ENCODE measurements around the gene C11orf98. TPM values are rescaled to one million over a fixed set of nuclear protein-coding genes. Genes with fewer than 3 reads are reported as not detected.
A peak's percentile ranks its signal among the peaks of the same experiment; 100 is the strongest.

The C11orf98 gene
- total RNA-seq, 1 experiment from 2014 or later, result 141 TPM

DNA sequence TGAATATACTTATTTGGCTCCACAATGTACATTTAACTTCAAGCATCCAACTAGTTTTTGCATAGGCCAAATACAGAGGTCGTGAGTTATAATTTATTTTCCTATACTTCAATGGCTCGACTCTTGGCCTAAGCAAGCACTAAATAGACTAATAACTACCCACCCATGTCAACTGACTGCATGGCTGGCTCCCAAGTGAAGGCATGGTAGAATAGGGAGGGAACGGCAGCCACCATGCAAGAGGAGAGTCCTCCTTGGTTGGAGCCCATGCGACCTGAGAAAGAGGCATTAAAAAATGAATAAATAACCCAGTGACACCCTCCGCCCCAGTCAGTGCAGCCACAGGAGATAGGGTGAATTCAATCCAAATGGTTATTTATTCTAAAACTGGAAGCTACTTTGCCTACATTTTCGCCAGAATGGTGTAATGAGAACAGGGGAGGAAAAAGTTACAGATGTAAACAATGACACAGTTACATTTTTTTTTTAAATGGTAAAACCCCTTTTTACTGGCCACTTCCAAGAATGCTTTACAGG is 47.3 kb upstream of the C11orf98 start:
- no peaks in the 10 kb centered on the region for H3K27me3 ChIP-seq (replicated peaks; ENCODE audit: insufficient read depth, low read depth, low read length, poor library complexity)
- TF ChIP-seq, protein P1, sequence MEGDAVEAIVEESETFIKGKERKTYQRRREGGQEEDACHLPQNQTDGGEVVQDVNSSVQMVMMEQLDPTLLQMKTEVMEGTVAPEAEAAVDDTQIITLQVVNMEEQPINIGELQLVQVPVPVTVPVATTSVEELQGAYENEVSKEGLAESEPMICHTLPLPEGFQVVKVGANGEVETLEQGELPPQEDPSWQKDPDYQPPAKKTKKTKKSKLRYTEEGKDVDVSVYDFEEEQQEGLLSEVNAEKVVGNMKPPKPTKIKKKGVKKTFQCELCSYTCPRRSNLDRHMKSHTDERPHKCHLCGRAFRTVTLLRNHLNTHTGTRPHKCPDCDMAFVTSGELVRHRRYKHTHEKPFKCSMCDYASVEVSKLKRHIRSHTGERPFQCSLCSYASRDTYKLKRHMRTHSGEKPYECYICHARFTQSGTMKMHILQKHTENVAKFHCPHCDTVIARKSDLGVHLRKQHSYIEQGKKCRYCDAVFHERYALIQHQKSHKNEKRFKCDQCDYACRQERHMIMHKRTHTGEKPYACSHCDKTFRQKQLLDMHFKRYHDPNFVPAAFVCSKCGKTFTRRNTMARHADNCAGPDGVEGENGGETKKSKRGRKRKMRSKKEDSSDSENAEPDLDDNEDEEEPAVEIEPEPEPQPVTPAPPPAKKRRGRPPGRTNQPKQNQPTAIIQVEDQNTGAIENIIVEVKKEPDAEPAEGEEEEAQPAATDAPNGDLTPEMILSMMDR (conservative IDR thresholded peaks at IDR 0.05; ENCODE audit: low read depth, low read length), result no peak
- no peak for TF ChIP-seq EZH2 (IDR thresholded peaks at IDR 0.05; ENCODE audit: borderline replicate concordance, low read depth, low read length, poor library complexity, severe bottlenecking)
- intact Hi-C loops (cut with micrococcal nuclease; ENCODE audit: unreplicated experiment), result no loop called here
- no TSS peak for BruUV-seq (replicated peaks)
- DNase-seq (ENCODE audit: low spot score), result no peak
- no peak overlapping the region for H3K4me3 ChIP-seq (ENCODE audit: low read depth, low read length, poor library complexity, severe bottlenecking)
- H3K27ac ChIP-seq (ENCODE audit: low read depth, low read length, poor library complexity, severe bottlenecking), result peak overlapping the region; percentile 33
- CTCF ChIA-PET, result no interaction called here
- POLR2A ChIA-PET (ENCODE audit: low non-redundant PET), result no interaction called here
- H3K9me3 ChIP-seq (ENCODE audit: low read depth, low read length, poor library complexity, severe bottlenecking), result no peaks in the 10 kb centered on the region
- peaks cover 19% of the 10 kb centered on the region for H3K4me1 ChIP-seq (ENCODE audit: insufficient read depth, low read length, poor library complexity, severe bottlenecking)
- H3K36me3 ChIP-seq (ENCODE audit: insufficient read depth, low read length, poor library complexity, severe bottlenecking), result peaks cover 69% of the 10 kb centered on the region

DNA sequence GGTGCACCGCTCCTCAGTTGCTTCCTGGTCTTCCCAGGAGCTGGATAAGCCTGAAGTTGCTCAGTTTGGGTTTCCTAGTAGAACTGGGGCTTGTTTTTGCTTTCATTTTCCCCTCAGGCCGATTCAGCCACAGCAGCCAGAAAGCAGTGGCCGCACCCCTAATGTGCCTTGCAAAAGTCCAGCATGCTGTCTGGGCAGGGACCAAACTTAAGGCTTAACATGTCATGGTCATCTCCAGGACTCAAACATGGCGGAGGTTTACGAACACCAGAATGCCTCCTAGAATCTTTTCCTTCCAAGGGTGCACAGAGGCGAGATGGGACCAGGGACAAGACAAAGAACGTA is 45.0 kb upstream of the C11orf98 start:
- Histone ChIP-seq H3K27ac (ENCODE audit: low read depth, low read length, poor library complexity, severe bottlenecking) (peak overlapping the region; percentile 96), H3K36me3 (ENCODE audit: insufficient read depth, low read length, poor library complexity, severe bottlenecking) (peaks cover 46% of the 10 kb centered on the region), H3K27me3 (replicated peaks; ENCODE audit: insufficient read depth, low read depth, low read length, poor library complexity) (no peaks in the 10 kb centered on the region), H3K4me1 (ENCODE audit: insufficient read depth, low read length, poor library complexity, severe bottlenecking) (peaks cover 35% of the 10 kb centered on the region), H3K9me3 (ENCODE audit: low read depth, low read length, poor library complexity, severe bottlenecking) (no peaks in the 10 kb centered on the region), H3K4me3 (ENCODE audit: low read depth, low read length, poor library complexity, severe bottlenecking) (peak overlapping the region; percentile 54)
- CTCF ChIA-PET, result no interaction called here
- intact Hi-C loops (cut with micrococcal nuclease; ENCODE audit: unreplicated experiment), result no loop called here
- POLR2A ChIA-PET (ENCODE audit: low non-redundant PET), result no interaction called here
- TF ChIP-seq, protein P1 (conservative IDR thresholded peaks at IDR 0.05; ENCODE audit: low read depth, low read length), result no peak
- TF ChIP-seq EZH2 (IDR thresholded peaks at IDR 0.05; ENCODE audit: borderline replicate concordance, low read depth, low read length, poor library complexity, severe bottlenecking), result no peak
- no peak for DNase-seq (ENCODE audit: low spot score)
- BruUV-seq (replicated peaks), result TSS peak; percentile 91

DNA sequence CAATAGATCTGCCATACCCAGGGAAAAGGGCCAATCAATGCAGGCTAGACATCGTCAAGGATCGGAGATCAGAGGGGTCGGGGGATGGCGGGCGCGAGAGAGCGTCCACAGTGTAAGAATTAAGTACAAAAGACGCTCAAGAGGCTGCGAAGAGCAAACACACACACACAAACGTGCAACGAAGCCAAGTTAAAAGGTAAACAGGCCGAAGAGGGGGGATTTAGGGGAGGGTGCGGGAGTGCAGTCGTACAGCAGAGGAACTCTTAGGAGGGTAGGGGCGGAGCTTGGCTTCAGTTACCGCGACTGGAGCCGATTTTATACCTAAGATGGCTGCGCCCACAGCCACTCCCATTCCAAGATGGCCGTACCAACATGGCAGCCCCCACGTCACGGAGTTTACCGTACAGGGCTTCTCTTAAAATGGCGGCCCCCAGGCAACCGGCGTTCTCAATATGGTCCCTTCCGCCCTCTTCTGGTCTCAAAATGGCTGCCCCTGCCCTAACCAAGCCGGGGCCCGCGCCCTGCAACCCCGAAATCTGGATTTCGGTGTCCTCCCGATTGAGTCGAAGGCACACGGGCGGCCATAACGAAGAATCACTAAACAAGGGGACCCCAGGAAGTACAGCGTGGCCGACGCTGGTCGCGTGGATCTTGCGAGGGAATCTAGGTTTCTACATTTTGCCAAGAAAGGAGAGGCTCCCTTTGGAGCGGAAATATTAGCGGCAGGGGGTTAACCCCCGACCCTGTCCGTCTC is 44.4 kb upstream of the C11orf98 start:
- Histone ChIP-seq H3K4me3 (ENCODE audit: low read depth, low read length, poor library complexity, severe bottlenecking) (peak overlapping the region; percentile 54), H3K36me3 (ENCODE audit: insufficient read depth, low read length, poor library complexity, severe bottlenecking) (peaks cover 41% of the 10 kb centered on the region), H3K9me3 (ENCODE audit: low read depth, low read length, poor library complexity, severe bottlenecking) (no peaks in the 10 kb centered on the region), H3K4me1 (ENCODE audit: insufficient read depth, low read length, poor library complexity, severe bottlenecking) (peaks cover 38% of the 10 kb centered on the region), H3K27ac (ENCODE audit: low read depth, low read length, poor library complexity, severe bottlenecking) (peak overlapping the region; percentile 96), H3K27me3 (replicated peaks; ENCODE audit: insufficient read depth, low read depth, low read length, poor library complexity) (no peaks in the 10 kb centered on the region)
- BruUV-seq (replicated peaks), result no TSS peak
- DNase-seq (ENCODE audit: low spot score), result peak; percentile 100
- TF ChIP-seq, protein P1 (conservative IDR thresholded peaks at IDR 0.05; ENCODE audit: low read depth, low read length), result no peak
- TF ChIP-seq EZH2 (IDR thresholded peaks at IDR 0.05; ENCODE audit: borderline replicate concordance, low read depth, low read length, poor library complexity, severe bottlenecking), result no peak
- ChIA-PET POLR2A (ENCODE audit: low non-redundant PET) (interaction anchor here (0.5 kb wide), 1 partner anchor 36 kb away, joined by 3 read pairs; no protein-coding TSS in a partner anchor), CTCF (no interaction called here)
- intact Hi-C loops (cut with micrococcal nuclease; ENCODE audit: unreplicated experiment), result loop anchor here (5.0 kb wide), 2 partner anchors 117 to 312 kb away; partner anchors contain the start of gene TUT1
